Keratinocyte (primary cell): ENCODE data around the gene TUNAR.

Source experiments
- CTCF ChIP-seq, 3 experiments: IDR thresholded peaks in 1 of 3; conservative IDR thresholded peaks in 1 of 3; optimal IDR thresholded peaks in 1 of 3; 2 replicates in 2 of 3; 3 replicates in 1 of 3; pipeline versions ENCODE3 to v1.5.1; 2011; ENCODE audit warnings: low read length in 3 of 3, mild to moderate bottlenecking in 3 of 3, moderate library complexity in 2 of 3, control low read depth in 1 of 3, inconsistent platforms in 1 of 3; ENCODE audit not compliant: insufficient read depth in 2 of 3; ENCODE audit errors: extremely low read depth in 1 of 3
- EZH2 ChIP-seq: IDR thresholded peaks from one replicate; pipeline ENCODE4 v1.6.1; 2012; ENCODE audit warnings: inconsistent platforms, mild to moderate bottlenecking, low read length, moderate library complexity

GRCh38 chr14:95872777-95873176 is 3.9 kb upstream of the TUNAR start:
- TF ChIP-seq CTCF (optimal IDR thresholded peaks at IDR 0.05 in 1 of 3, IDR thresholded peaks at IDR 0.05 in 1 of 3, conservative IDR thresholded peaks at IDR 0.05 in 1 of 3; ENCODE audit: extremely low read depth in 1 of 3, insufficient read depth in 2 of 3, low read length in 3 of 3): no peak
- TF ChIP-seq EZH2: no peak
